ENCODE results near the gene TXN. TPM values are rescaled to one million over a fixed set of nuclear protein-coding genes. Genes with fewer than 3 reads are reported as not detected.

Gene TXN
- total RNA-seq, 1 donor from 2014 or later = 51.4 TPM

DNA sequence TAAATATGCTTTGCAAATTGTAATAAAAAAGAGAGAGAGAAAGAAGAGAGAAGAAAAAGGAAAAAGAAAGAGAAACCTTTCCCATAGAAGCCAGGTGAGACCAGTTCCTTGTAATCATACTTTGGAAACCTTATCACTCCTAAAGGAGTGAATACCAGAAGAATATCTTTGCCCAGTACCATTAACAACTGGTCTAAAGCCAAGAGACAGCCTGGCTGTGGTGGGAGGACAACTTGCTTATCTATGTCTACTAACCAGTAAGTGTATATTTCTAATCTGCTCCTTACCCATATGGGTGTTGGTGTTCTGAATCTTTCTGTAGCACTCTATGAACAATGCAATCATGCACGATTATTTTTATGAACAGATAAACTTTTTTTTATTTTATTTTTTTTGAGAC, 10.5 kb upstream of the TXN start:
- TF ChIP-seq, protein P1, sequence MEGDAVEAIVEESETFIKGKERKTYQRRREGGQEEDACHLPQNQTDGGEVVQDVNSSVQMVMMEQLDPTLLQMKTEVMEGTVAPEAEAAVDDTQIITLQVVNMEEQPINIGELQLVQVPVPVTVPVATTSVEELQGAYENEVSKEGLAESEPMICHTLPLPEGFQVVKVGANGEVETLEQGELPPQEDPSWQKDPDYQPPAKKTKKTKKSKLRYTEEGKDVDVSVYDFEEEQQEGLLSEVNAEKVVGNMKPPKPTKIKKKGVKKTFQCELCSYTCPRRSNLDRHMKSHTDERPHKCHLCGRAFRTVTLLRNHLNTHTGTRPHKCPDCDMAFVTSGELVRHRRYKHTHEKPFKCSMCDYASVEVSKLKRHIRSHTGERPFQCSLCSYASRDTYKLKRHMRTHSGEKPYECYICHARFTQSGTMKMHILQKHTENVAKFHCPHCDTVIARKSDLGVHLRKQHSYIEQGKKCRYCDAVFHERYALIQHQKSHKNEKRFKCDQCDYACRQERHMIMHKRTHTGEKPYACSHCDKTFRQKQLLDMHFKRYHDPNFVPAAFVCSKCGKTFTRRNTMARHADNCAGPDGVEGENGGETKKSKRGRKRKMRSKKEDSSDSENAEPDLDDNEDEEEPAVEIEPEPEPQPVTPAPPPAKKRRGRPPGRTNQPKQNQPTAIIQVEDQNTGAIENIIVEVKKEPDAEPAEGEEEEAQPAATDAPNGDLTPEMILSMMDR (IDR thresholded peaks at IDR 0.05; ENCODE audit: borderline replicate concordance) = no peak
- no peaks in the 10 kb centered on the region for H3K4me1 ChIP-seq
- DNase-seq = no peak
- H3K9me3 ChIP-seq (replicated peaks) = peaks cover 7% of the 10 kb centered on the region
- no peak overlapping the region for H3K27ac ChIP-seq (replicated peaks)
- intact Hi-C loops (cut with micrococcal nuclease) = no loop called here
- H3K4me3 ChIP-seq = no peak overlapping the region
- no peaks in the 10 kb centered on the region for H3K27me3 ChIP-seq (ENCODE audit: low read depth)
- H3K36me3 ChIP-seq = no peaks in the 10 kb centered on the region

DNA sequence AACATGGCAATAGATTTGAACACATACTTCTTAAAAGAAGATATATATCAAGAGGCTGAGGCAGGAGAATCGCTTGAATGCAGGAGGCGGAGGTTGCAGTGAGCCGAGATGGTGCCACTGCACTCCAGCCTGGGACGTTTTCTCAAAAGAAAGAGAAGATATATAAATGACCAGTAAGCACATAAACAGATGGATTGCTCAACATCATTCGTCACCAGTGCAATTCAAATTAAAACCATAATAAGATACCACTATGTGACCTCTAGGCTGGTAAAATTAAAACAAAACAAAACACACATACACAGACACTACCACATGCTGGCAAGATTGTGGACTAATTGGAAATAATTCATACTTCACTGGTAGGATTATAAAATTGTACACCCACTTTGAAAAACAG, 5.3 kb upstream of the TXN start:
- H3K4me3 ChIP-seq = no peak overlapping the region
- no peak for DNase-seq
- peaks cover 17% of the 10 kb centered on the region for H3K4me1 ChIP-seq
- intact Hi-C loops (cut with micrococcal nuclease) = no loop called here
- no peaks in the 10 kb centered on the region for H3K27me3 ChIP-seq (ENCODE audit: low read depth)
- TF ChIP-seq, protein P1 (IDR thresholded peaks at IDR 0.05; ENCODE audit: borderline replicate concordance) = no peak
- peaks cover 7% of the 10 kb centered on the region for H3K9me3 ChIP-seq (replicated peaks)
- no peaks in the 10 kb centered on the region for H3K36me3 ChIP-seq
- no peak overlapping the region for H3K27ac ChIP-seq (replicated peaks)

DNA sequence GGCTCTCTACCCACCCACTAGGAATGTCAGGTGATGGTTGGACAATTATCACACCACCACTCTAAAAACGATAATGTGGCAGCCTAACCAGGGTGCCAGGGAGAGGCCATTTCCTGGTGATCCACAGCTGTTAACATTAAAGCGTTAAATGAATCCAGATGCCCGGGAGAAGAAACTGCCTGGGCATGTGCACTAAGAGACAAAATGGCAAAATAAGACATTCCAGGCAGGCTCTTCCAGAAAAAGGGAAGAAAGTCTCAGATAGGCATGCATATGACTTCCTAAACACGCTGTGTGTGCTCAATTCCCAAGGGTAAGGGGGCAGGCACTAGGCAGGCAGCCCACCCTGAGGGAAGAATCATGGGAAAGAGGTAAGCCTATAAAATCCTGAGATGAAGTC, 4.6 kb upstream of the TXN start:
- no peak overlapping the region for H3K4me3 ChIP-seq
- H3K27me3 ChIP-seq (ENCODE audit: low read depth) = no peaks in the 10 kb centered on the region
- TF ChIP-seq, protein P1 (IDR thresholded peaks at IDR 0.05; ENCODE audit: borderline replicate concordance) = no peak
- no peaks in the 10 kb centered on the region for H3K36me3 ChIP-seq
- no peak overlapping the region for H3K27ac ChIP-seq (replicated peaks)
- peaks cover 7% of the 10 kb centered on the region for H3K9me3 ChIP-seq (replicated peaks)
- no peak for DNase-seq
- intact Hi-C loops (cut with micrococcal nuclease) = no loop called here
- peaks cover 21% of the 10 kb centered on the region for H3K4me1 ChIP-seq

DNA sequence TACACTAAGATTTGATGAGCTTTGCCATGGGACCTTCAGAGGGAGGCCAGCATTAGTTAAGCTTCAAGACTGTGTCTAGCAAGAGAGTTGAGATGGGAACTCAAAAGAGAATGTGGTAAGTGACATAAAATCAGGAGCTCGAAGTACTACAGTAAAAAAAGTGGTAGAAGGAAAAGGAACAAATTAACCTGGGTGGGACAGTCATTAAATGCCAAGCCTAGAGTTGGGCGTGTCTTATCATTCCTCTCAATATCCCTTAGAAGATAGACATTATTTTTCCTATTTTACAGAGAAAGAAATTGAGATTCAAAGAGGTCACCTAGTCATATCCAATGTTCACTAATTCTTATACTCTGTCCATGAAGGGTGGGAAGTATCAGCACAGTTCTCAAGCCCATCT, 3.3 kb upstream of the TXN start:
- Histone ChIP-seq H3K27ac (replicated peaks) (no peak overlapping the region), H3K4me1 (peaks cover 34% of the 10 kb centered on the region), H3K27me3 (ENCODE audit: low read depth) (no peaks in the 10 kb centered on the region), H3K36me3 (no peaks in the 10 kb centered on the region), H3K4me3 (no peak overlapping the region), H3K9me3 (replicated peaks) (peaks cover 4% of the 10 kb centered on the region)
- no peak for DNase-seq
- intact Hi-C loops (cut with micrococcal nuclease) = no loop called here
- TF ChIP-seq, protein P1 (IDR thresholded peaks at IDR 0.05; ENCODE audit: borderline replicate concordance) = no peak

DNA sequence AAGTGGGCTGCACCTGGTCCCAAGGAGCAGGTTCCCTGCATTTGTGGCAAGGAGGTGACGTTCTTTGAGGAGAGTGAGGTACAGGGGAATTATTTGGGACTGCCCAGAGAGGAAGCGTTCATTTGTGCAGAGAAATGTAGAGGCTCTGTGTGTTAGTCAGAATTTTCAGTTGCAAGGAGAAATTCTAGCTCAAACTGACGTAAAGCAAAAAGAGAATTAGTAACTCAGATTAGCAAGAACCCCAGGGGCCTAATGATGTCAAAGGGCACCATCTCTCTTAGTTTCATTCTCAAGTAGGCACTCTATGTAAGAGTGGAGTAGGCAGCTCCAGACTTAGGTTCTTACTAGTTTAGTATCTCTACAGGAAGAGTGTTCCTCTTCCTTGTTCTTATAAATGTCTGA, 2.4 kb upstream of the TXN start:
- Histone ChIP-seq H3K36me3 (no peaks in the 10 kb centered on the region), H3K4me3 (no peak overlapping the region)
- DNase-seq = no peak

More for the DNA sequence above, 2.4 kb upstream of the TXN start:
- TF ChIP-seq, protein P1 (IDR thresholded peaks at IDR 0.05; ENCODE audit: borderline replicate concordance) = no peak
- Histone ChIP-seq H3K27ac (replicated peaks) (no peak overlapping the region), H3K9me3 (replicated peaks) (no peaks in the 10 kb centered on the region), H3K4me1 (peaks cover 41% of the 10 kb centered on the region), H3K27me3 (ENCODE audit: low read depth) (no peaks in the 10 kb centered on the region)
- intact Hi-C loops (cut with micrococcal nuclease) = no loop called here
